Measurements from ENCODE around the gene TRPV5. TPM values are rescaled to one million over a fixed set of nuclear protein-coding genes. Genes with fewer than 3 reads are reported as not detected.
A peak's percentile ranks its signal among the peaks of the same experiment; 100 is the strongest.

The TRPV5 gene
- total RNA-seq, 3 donors from 2014 or later, result not detected

DNA sequence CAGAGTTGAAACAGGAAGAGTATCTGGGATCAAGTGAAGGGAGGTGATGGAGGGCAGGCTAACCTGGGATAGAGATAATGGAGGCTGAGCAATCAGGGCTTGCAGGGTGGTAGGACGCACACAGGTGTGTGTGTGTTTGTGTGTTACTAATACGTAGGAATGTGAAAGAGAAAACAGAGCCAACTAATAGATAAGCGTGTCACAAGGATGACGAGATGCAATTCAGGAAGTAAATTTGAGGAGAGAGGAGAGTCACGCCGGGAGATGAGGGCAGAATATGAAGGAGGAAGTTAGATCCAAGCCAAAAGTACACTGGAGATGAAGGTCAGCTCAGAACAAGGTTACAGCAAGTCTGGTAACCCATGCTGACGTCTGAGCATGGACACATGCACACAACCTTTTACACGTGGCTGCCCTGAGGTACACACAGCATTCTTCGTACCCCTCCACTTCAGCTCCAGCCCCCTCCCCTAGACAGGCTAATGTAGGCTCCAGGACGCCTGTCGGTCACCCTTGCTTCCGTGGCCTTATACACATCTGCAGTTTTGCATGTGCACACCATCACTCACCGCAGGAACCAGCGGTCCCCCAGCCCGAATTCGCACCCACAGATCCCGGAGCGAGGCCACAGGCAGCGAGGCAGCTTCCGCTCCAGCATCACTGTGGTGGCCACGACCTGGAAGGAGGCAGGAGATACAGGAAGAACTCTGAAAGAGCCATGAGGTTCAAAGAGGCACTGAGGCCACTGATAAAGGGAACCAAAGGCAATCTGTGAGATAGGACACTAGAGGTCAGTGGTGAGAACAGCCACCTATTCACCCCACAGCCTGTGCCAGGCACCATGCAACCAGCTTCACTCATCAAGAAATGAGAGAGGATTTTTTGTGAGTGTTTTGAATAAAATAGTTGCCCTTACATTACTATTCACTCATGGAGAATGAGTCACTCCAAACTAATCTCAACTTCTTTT, 24.3 kb downstream of the TRPV5 start:
- intact Hi-C loops (cut with DNase I, micrococcal nuclease), result no loop called here
- ATAC-seq, result peak; percentile 72
- TF ChIP-seq, protein P1, sequence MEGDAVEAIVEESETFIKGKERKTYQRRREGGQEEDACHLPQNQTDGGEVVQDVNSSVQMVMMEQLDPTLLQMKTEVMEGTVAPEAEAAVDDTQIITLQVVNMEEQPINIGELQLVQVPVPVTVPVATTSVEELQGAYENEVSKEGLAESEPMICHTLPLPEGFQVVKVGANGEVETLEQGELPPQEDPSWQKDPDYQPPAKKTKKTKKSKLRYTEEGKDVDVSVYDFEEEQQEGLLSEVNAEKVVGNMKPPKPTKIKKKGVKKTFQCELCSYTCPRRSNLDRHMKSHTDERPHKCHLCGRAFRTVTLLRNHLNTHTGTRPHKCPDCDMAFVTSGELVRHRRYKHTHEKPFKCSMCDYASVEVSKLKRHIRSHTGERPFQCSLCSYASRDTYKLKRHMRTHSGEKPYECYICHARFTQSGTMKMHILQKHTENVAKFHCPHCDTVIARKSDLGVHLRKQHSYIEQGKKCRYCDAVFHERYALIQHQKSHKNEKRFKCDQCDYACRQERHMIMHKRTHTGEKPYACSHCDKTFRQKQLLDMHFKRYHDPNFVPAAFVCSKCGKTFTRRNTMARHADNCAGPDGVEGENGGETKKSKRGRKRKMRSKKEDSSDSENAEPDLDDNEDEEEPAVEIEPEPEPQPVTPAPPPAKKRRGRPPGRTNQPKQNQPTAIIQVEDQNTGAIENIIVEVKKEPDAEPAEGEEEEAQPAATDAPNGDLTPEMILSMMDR (IDR thresholded peaks at IDR 0.05), result no peak
- H3K4me1 ChIP-seq (ENCODE audit: low read depth), result no peaks in the 10 kb centered on the region
- H3K4me3 ChIP-seq, result no peak overlapping the region
- H3K9me3 ChIP-seq, result no peaks in the 10 kb centered on the region
- no peak for DNase-seq
- no peaks in the 10 kb centered on the region for H3K36me3 ChIP-seq (ENCODE audit: low read depth)

DNA sequence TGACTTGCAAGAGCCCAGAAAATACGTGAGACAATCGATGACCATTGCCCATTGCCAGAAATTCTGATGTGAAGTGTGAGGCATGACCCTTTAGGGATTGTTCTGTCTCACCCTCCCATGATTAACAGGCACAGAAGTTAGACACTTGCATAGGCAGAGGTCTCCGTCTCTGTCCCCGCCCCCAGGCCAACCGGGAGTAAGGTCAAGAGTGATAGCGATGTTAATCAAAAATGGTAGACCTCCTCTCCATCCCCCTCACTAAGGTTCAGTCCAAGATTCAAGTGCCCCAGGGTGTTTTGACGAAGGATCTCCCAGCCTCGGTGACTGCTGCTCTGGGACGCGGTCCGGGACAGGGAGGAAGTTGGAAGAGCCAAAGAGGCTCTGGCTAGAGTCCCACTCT, 25.3 kb downstream of the TRPV5 start:
- no peaks in the 10 kb centered on the region for H3K9me3 ChIP-seq
- no peaks in the 10 kb centered on the region for H3K4me1 ChIP-seq (ENCODE audit: low read depth)
- H3K4me3 ChIP-seq, result no peak overlapping the region
- H3K36me3 ChIP-seq (ENCODE audit: low read depth), result no peaks in the 10 kb centered on the region
- intact Hi-C loops (cut with DNase I, micrococcal nuclease), result no loop called here
- TF ChIP-seq, protein P1 (IDR thresholded peaks at IDR 0.05), result no peak
- ATAC-seq (no peak), DNase-seq (no peak)

DNA sequence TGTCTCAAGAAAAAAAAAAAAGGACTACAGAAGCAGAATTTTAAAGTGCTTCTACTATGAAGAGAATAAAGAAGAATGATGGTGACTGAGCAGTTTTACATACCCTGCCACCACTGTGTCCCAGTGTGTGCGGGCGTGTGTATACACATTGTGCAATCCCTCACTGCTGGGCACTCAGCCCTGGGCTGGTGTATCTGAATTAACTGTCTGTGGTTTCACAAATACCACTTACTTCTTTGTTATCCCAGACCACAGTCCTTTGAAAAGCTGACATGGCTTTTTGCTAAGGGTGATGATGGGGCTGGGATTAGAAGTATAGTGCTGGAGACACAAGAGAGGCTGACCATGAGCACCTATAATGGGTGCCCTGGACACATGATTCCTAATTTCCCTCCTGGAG, 26.9 kb downstream of the TRPV5 start:
- H3K4me3 ChIP-seq, result no peak overlapping the region
- TF ChIP-seq, protein P1 (IDR thresholded peaks at IDR 0.05), result no peak
- no peaks in the 10 kb centered on the region for H3K4me1 ChIP-seq (ENCODE audit: low read depth)
- ATAC-seq (no peak), DNase-seq (no peak)
- no peaks in the 10 kb centered on the region for H3K36me3 ChIP-seq (ENCODE audit: low read depth)
- intact Hi-C loops (cut with DNase I, micrococcal nuclease), result no loop called here
- H3K9me3 ChIP-seq, result no peaks in the 10 kb centered on the region

DNA sequence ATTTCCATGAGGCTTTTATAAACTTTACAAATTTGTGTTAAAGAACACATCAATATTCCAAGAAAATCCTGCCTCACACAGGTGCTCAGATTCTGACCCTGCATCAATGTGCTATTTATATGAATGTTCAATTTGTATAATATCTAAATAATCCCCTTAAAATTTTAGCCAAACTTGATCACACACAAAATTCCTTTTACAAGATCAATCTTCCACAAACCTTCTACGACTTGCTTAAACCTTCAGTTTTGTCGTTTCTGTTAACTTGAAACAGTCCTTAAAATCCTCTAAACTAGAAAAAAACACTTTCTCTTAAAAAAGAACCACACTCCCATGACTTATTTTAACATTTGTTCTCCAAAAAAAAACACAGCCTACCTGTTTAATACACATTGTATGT, 27.8 kb downstream of the TRPV5 start:
- no peak overlapping the region for H3K4me3 ChIP-seq
- no peaks in the 10 kb centered on the region for H3K4me1 ChIP-seq (ENCODE audit: low read depth)
- ATAC-seq, result no peak
- TF ChIP-seq, protein P1 (IDR thresholded peaks at IDR 0.05), result no peak
- no peaks in the 10 kb centered on the region for H3K36me3 ChIP-seq (ENCODE audit: low read depth)
- no peaks in the 10 kb centered on the region for H3K9me3 ChIP-seq
- intact Hi-C loops (cut with DNase I, micrococcal nuclease), result no loop called here
- DNase-seq, result no peak

DNA sequence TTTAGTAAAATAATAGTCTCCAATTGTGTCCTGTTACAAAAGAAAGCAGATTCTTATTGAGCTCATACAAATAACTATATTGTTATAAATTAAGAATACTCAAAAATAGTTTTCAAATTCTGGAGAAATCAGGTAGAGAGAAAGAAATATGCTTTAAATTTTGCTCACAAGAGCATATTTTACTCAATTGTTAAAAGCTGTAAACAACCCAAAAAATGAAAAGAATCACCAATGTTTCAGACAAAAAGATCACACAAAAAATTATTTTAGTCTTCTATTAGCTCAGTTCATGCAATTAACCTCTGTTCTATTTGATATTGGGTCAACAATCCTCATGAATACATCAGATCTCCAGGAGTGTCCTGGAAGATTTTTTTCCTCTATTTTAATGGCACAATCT, 29.4 kb downstream of the TRPV5 start:
- Histone ChIP-seq H3K4me3 (no peak overlapping the region), H3K4me1 (ENCODE audit: low read depth) (no peaks in the 10 kb centered on the region)
- intact Hi-C loops (cut with DNase I, micrococcal nuclease), result no loop called here

More for the DNA sequence above, 29.4 kb downstream of the TRPV5 start:
- no peaks in the 10 kb centered on the region for H3K36me3 ChIP-seq (ENCODE audit: low read depth)
- ATAC-seq (no peak), DNase-seq (no peak)
- TF ChIP-seq, protein P1 (IDR thresholded peaks at IDR 0.05), result no peak
- no peaks in the 10 kb centered on the region for H3K9me3 ChIP-seq

Measured in mucosa of descending colon (tissue), 3 donors.